K562 treated with DMSO at 1 percent for 24 hours (cell line): ENCODE data around the gene TLCD2. TPM values are rescaled to one million over a fixed set of nuclear protein-coding genes. Genes with fewer than 3 reads are reported as not detected.

Experiments used
- total RNA-seq: library from RNA; unstranded; fragments of 300-600 nt; gene quantifications from 2 replicates; pipeline ENCODE4 v1.2.3, GENCODE V29; 2022; ENCODE audit warnings: low read depth; ENCODE audit not compliant: insufficient read depth

The TLCD2 gene, protein sequence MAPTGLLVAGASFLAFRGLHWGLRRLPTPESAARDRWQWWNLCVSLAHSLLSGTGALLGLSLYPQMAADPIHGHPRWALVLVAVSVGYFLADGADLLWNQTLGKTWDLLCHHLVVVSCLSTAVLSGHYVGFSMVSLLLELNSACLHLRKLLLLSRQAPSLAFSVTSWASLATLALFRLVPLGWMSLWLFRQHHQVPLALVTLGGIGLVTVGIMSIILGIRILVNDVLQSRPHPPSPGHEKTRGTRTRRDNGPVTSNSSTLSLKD
- 2.3 and 3.1 TPM in 2 replicates for total RNA-seq

GRCh38 chr17:1709971-1710806 is at the start of gene TLCD2:
TSS of gene TLCD2 (minus strand) at chr17:1710377. CDS start at chr17:1710242, 135 bp downstream.

DNA sequence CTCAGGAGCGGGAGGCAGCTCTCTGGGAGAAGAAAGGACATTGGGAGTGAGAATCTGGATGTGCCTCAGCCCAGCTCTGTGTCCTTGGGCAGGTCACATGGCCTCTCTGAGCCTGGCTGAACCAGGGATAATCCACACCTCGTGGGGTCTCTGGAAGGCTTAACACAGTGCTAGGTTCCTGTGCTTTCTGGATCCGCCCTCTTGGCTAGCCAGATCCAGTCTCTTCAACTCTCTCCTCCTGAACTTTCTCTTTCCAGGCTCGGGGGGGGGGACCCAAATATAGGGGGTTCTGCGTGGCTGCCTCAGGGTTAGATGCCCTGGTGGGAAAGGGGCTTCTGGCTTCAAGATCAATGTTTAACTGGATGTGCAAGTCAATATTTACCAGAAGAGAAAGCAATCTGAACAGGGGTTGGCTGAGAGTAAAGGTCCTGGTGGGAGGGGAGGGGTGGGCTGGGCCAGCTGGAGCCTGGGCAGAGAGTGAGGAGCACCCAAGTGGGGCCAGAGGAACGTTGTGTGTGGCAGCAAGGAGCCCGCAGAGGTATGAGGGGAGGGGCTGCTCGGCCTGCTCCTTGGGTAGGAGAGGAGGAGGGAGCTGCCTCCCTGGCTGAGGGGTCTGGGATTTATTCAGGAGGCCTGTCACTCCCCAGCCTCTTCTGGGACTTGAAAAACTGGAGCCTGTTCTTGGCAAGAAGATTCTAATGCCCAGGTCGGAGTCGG is 32.4 kb upstream of the TLCD2 start, which contains the start of gene SERPINF2:
SERPINF2 (plus strand) TSS at position 501 of the 717 bp plus-strand sequence. CDS start 2,125 bp downstream, outside the sequence.

DNA sequence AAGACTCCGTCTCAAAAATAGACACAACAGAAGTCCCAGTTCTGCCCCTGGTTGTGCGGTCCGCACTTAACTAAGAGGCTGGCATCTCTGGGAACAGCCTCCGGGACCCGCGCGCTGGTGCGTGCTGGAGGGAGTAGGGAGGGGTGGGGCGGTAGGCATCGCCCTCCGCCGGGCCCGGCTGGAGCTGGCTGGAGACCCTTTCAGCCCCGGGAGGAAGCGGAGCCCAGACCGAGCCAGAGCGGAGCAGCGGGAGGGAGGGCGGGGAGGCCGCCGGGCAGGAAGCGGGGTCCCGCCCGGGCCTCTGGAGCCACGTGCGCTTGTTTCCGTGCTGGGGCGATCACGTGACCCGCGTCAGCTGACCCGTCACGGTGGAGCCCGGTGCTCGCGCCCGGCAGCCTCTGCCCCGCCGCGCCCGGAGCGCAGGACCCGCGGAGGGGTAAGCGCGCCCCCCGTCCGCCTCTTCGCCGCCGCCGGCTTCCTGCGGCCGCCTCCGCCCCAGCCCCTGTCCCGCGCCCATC is 14.2 kb upstream of the TLCD2 start, which contains the start of gene WDR81:
WDR81 (plus strand) TSS at position 354 of the 518 bp plus-strand sequence. CDS start 256 bp downstream, outside the sequence.

DNA sequence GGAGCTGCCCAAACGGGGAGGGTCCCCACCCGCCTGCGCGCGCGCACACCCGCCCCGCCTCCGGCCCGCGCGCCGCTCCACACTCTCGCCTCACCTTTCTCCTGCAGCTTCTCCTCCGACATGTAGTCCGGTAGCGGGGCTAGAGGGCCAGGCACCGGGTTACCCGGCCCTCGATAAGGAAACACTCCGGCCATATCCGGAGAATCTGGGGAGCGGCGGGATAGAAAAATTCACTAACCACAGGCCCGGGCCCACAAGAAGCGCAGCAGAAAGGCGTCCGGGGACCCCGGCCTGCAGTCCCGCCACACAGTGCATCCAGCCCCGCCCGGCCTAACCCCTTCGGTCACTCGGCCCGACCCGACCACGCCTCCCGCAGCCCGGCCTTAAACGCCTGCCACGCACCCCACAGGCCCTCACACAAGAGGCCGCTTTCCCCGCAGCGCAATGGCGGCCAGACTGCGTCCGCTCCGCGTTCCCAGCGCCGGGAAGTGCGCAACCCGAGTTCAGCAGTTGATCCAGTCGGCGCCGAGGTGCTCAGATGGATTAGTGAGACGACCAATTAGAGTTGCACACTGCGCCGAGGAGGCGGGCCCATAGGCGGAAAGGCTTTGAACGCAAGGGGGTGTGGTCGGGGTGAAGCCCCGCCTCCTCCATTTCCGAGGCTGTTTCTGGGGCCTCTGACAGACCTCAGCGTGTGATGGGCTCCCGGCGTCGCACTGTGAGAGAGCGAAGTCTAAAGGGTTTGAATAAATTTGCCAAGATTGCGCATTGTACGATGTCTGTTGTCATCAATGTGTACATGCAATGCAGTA is 25.6 kb downstream of the TLCD2 start, which contains the start of gene PRPF8:
PRPF8 (minus strand) TSS at position 490 of the 812 bp plus-strand sequence; CDS start at position 194, 296 bp downstream.

Other genes starting within 250 kb of the TLCD2 start
- gene MYO1C, start 217.7 kb downstream of the TLCD2 start, total RNA-seq: 37.1 and 37.2 TPM in 2 replicates
- 32.6 and 39.9 TPM in 2 replicates for gene INPP5K, start 193.8 kb downstream of the TLCD2 start, total RNA-seq
- 30.3 and 33.5 TPM in 2 replicates for gene PITPNA, start 147.6 kb downstream of the TLCD2 start, total RNA-seq
- 4.7 and 5.0 TPM in 2 replicates for gene SLC43A2, start 81.5 kb downstream of the TLCD2 start, total RNA-seq
- 3.0 and 3.7 TPM in 2 replicates for gene SCARF1, start 64.6 kb downstream of the TLCD2 start, total RNA-seq
- gene RILP, start 60.5 kb downstream of the TLCD2 start, total RNA-seq: 46.3 and 48.7 TPM in 2 replicates
- 123 and 133 TPM in 2 replicates for gene PRPF8, start 25.5 kb downstream of the TLCD2 start, total RNA-seq
- 21.8 and 22.3 TPM in 2 replicates for gene WDR81, start 14.3 kb upstream of the TLCD2 start, total RNA-seq
- not detected in 2 replicates for gene SERPINF2, start 32.5 kb upstream of the TLCD2 start, total RNA-seq
- 63.0 and 67.8 TPM in 2 replicates for gene SERPINF1, start 51.7 kb upstream of the TLCD2 start, total RNA-seq
- 7.8 and 9.6 TPM in 2 replicates for gene SMYD4, start 119.5 kb upstream of the TLCD2 start, total RNA-seq
- gene RPA1, start 119.6 kb upstream of the TLCD2 start, total RNA-seq: 46.0 and 50.0 TPM in 2 replicates